GM18505 (cell line): ENCODE data around the gene JADE2.

Source experiments
- ATAC-seq: cut with Tn5 transposase; IDR thresholded peaks from one replicate; pipeline ENCODE4 v1.9.1; 2021; ENCODE audit not compliant: unreplicated experiment
- POLR2A ChIP-seq: IDR thresholded peaks from 4 replicates; pipeline ENCODE4 v1.6.1; 2011; ENCODE audit warnings: borderline replicate concordance; ENCODE audit not compliant: insufficient read depth, insufficient read length; ENCODE audit errors: extremely low read depth

The JADE2 gene

DNA sequence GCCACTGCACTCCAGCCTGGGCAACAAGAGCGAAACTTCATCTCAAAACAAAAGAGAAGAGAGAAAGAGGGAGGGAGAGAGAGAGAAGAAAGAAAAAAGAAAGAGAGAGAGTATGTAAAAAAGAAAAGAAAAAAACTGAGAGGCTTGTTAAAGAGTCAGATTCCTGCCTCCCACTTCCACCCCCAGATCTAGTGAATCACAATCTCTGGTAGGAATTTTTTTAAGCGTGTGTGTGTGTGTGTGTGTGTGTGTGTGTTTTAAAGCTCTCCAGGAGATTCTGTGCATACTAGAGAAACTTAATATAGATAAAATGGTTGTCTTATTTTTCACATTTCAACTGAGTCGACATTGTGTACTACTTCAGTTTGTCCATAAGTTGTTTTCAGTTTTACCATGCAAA is 75.1 kb downstream of the JADE2 start:
- ATAC-seq = no peak
- no peak for TF ChIP-seq POLR2A

DNA sequence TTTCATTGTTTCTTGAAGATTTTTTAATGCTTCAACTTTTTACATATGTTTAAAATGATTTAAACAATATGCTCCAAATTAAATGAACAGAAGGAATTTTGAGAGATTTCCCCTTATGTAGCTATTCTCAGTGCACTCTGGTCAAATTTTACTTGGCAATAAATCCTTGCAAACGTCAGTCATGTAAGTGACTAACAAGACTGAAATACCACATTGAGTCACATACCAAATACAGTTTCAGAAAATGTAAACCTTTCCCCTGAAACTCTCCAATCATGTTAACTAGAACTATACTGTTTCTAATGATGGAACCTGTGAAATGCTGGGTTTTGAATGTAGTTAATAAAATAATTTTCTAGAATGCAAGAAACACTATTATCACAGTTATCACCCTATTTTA is 77.6 kb downstream of the JADE2 start:
- no peak for TF ChIP-seq POLR2A

DNA sequence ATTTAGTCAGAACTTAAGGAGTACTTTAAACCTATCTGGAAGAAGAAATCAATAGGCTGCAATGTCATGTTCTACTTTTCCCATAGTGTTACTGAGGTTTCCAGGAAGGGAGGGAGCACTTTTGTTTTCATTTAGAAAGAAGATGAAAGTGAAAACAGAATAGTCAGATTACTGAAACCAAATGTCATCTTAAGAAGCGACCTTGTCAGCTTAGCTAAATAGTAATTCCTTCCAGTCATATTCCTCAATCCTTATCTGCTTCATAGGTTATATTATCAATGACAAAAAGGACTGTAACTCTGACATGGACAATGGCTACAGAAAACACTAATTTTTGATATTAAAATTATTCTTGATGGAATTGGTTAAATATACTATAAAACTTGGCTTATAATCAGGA is 79.4 kb downstream of the JADE2 start:
- ATAC-seq = no peak
- TF ChIP-seq POLR2A = no peak

More for the DNA sequence above, 77.6 kb downstream of the JADE2 start:
- no peak for ATAC-seq

DNA sequence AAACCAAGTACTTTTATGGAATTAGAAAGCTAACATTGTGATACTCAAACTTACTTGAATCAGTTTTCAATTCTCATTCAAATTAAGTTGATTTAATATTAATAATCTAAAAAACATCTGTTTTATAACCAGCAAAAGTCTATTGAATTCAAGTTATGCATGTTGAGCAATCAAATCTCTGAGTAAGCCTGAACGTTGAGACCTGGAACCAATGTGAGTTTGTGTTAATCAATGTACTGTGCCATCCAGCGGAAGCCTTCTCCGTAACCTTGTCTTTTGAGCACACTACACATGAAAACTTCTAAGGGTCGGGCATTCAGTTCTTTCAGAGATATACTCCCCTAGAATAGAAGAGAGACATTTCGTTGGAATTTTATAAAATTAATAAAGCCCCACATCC is 81.3 kb downstream of the JADE2 start:
- ATAC-seq = no peak
- no peak for TF ChIP-seq POLR2A

DNA sequence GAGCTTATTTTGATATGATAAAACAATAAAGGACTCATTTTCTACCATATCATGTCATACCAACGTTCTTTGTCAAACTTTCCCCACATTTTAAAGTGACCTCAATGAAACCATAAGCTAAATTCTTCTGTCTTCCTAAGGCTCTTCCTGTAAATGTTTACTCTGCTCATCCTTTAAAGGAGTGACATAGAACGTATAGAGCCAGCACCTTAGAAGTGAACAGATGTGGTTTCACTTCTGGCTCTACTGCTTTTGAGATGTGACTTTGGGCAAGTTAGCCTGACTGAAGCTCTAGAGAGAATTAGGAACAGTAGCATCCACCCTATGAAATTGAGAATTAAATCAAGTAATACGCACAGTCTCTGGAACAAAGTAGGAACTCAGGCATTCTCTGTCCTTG is 83.1 kb downstream of the JADE2 start:
- no peak for TF ChIP-seq POLR2A
- ATAC-seq = no peak

DNA sequence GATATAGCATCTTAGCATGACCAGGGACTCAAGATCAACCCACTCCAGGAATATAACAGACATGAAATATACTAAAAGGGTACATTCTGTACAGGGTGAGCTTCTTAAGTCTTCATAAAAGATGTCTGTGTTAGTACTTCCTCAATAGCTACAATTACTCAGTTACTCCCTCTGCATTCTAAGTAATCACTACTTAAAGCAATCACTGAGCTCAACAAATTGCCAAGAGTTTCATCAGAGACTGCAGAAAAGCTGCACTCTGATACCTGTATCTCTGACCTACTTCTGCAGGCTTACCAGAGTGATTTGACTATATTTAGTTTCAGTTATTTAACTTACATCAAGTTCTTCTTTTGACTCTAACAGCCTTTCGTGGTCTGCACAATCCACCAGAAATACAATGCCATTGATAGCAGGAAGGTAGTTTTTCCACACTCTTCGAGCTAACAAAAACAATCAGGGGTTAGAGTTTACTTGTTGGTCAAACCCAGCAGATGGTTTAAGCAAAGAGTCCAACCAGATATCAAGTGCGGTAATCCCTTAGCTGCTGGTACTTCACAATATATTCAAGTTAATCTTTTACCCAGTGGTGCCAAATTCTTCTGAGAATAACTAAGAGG is 83.9 kb downstream of the JADE2 start:
- no peak for TF ChIP-seq POLR2A
- ATAC-seq = peak; percentile 58

DNA sequence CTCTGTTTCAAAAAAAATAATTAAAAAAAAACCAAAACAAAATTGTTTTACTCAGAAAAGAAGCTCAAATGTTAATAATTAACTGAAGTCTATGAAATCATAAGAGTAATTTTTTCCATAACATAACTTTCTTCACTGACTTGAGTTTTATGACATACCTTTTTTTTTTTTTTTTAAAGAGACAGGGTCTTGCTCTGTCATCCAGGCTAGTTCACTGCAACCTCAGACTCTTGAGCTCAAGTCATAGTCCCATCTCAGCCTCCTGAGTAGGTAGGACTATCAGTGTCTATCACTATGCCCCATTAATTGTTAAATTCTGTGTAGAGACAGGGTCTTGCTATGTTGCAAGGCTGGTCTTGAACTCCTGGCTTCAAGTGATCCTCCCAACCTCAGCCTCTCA is 85.3 kb downstream of the JADE2 start:
- no peak for ATAC-seq
- TF ChIP-seq POLR2A = no peak

DNA sequence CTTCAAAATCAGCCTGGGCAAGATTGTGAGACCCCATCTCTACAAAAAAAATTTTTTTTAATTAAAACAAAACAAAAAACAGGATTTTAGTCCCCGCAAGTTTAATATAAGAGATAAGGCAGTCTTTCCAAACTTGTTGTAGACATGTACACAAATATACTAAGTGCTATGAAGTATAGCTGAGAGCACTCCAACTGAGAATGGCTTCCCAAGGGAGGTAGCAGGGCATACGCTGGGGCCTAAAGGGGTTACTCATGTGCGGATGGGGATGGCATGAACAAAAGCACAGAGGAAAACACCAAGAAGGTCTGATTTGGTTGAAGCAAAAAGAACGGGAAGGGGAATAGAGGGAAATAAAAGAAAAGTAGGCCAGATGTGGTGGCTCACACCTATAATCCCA is 86.0 kb downstream of the JADE2 start:
- TF ChIP-seq POLR2A = no peak
- ATAC-seq = no peak

DNA sequence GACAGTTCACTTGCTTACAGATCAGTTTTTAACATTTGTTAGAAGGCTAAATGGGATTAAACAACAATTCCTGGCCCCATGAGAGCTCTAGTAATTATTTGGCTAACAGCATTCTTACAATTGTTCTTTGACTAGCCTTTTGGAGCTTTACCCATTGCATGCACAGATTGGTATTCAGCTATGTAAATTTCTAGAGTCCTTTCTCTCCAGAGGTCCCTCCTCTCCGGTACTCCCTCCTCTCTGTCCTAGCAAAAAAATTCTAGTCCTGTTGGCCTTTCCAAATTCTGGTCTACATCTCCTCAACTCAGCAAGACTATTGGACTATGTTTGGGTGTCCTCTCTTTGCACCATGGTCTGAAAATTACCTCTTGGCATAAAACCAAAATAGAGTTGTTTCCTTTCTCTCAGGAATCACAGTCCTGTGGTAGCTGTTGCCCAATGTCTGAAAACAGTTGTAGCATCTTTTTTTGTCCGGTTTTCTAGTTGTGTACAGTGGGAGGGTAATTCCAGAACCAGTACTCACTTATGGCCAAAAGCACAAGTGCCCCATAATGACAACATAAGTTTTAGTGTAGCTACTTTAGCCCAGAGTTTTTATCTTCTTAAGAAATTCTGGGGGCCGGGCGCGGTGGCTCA is 89.1 kb downstream of the JADE2 start:
- ATAC-seq = no peak
- no peak for TF ChIP-seq POLR2A

DNA sequence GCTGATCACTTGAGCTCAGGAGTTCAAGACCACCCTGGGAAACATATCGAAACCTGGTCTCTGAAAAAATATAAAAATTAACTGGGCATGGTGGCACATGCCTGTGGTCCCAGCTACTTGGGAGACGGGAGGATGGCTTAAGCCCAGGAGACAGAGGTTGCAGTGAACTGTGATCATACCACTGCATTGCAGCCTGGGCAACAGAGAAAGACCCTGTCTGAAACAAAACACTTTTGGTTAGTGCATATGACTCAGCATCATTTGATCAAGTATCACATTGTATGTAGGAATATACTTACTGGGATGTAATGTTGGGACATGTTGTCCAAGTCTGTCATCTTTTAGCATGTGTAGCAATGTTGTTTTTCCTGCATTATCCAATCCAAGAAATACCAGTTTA is 95.2 kb downstream of the JADE2 start:
- no peak for ATAC-seq
- TF ChIP-seq POLR2A = no peak

DNA sequence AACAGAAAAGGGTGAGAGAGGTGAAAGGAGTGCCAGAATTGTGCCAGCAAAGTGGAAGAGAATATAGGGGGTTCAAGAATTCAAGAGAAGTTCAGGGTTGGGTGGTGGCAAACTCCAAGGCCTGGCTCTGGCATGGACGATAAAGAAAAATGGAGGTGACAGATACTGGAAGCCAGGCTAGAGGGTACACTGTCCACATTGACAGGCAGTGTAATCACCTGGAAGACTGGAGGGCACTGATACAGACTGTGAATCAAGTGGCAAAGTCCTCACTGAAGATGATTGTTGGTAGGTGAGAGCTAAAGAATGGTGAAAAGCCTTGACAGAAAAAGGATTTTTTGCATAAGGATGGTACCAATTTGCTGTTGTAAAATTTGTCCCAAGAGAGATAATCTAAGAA is 100.1 kb downstream of the JADE2 start:
- no peak for TF ChIP-seq POLR2A
- ATAC-seq = no peak

DNA sequence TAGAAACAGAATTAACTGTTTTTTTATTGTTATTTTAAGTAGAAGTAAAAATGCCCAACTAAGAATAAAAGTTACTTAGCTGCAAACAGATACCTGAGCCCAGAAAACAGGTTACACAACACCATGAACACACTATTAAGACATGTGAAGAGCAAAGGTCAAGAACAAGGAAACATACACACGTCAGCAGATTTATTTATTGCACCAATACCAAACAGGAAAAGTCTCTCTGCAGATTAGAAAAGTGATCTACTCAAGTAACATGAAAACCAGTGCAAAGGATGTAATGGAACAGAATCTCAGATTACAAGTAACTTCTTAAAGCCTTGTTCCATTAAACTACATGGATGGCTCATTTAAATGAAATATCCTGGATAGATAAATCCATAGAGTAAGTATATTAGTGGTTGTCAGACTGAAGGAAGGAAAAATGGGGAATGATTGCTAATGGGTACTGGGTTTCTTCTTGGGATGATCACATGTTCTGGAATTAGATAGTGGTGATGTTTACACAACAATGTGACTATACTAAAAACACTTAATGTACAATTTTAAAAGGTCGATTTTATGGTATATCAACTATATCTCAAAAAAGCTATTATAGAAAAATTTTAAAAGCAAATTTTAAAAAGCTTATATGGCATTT is 101.0 kb downstream of the JADE2 start:
- no peak for ATAC-seq
- TF ChIP-seq POLR2A = no peak
